GM19023 (cell line): ENCODE data around the gene CD300A.

Source experiments
- ATAC-seq: cut with Tn5 transposase; IDR thresholded peaks from one replicate; pipeline ENCODE4 v1.9.1; 2021; ENCODE audit warnings: mild to moderate bottlenecking, moderate library complexity; ENCODE audit not compliant: unreplicated experiment

Gene CD300A

GRCh38 chr17:74466111-74466827 lies at the start of gene CD300A:
CD300A (plus strand) TSS chr17:74466634; CDS start chr17:74466704, 70 bp downstream.
- ATAC-seq: no peak

GRCh38 chr17:74417178-74418045 lies 49.0 kb upstream of the CD300A start:
- ATAC-seq: peak; percentile 78

- no peak for ATAC-seq
These were observed 46.5 kb upstream of the CD300A start for GRCh38 chr17:74419928-74420411.

GRCh38 chr17:74424117-74424516 lies 42.3 kb upstream of the CD300A start:
- no peak for ATAC-seq

- no peak for ATAC-seq
These were observed 41.8 kb upstream of the CD300A start for GRCh38 chr17:74424657-74425056.

GRCh38 chr17:74426551-74427047 lies 39.8 kb upstream of the CD300A start:
- no peak for ATAC-seq

- ATAC-seq: no peak
These were observed 39.2 kb upstream of the CD300A start for GRCh38 chr17:74427048-74427762.

- no peak for ATAC-seq
These were observed 38.7 kb upstream of the CD300A start for GRCh38 chr17:74427763-74428153.

- peak; percentile 16 for ATAC-seq
These were observed 36.6 kb upstream of the CD300A start for GRCh38 chr17:74429604-74430384.

- peak; percentile 22 for ATAC-seq
These were observed 36.1 kb upstream of the CD300A start for GRCh38 chr17:74430385-74430705.

GRCh38 chr17:74430706-74431567 lies 35.5 kb upstream of the CD300A start:
- peak; percentile 45 for ATAC-seq

- no peak for ATAC-seq
These were observed 34.6 kb upstream of the CD300A start, which contains the start of gene GPRC5C for GRCh38 chr17:74431568-74432423. GPRC5C (plus strand) TSS chr17:74432088; CDS start chr17:74439777, 7,689 bp downstream.

GRCh38 chr17:74432424-74432690 lies 34.1 kb upstream of the CD300A start:
- no peak for ATAC-seq

- ATAC-seq: no peak
These were observed 33.6 kb upstream of the CD300A start for GRCh38 chr17:74432766-74433391.

GRCh38 chr17:74433421-74434121 lies 32.9 kb upstream of the CD300A start:
- ATAC-seq: no peak

GRCh38 chr17:74435775-74436359 lies 30.6 kb upstream of the CD300A start:
- ATAC-seq: no peak

- ATAC-seq: no peak
These were observed 28.7 kb upstream of the CD300A start for GRCh38 chr17:74437702-74438101.
